K562 (cell line): ENCODE measurements around the gene ANO1. TPM values are rescaled to one million over a fixed set of nuclear protein-coding genes. Genes with fewer than 3 reads are reported as not detected.
"Not testable (repeated sequence)": the region's sequence is repeated elsewhere in the genome, so short reads cannot be mapped to it uniquely, and the experiment has no call there.

Source experiments
- ATAC-seq: fragments of 200-7000 bp; cut with Tn5 transposase; 3 replicates; pipeline ENCODE4 v1.9.1; 2020; ENCODE audit warnings: moderate library complexity
- BruUV-seq: library from RNA; stranded (reverse); fragments of 400-500 nt; replicated peaks from 2 replicates; lab custom pipeline; 2021; lab: Mats Ljungman, UMichigan
- CTCF ChIA-PET: fragments of 300-600 bp; formaldehyde crosslinking; extraction: SDS; loops from one replicate; lab custom pipeline; 2021; ENCODE audit warnings: low intra/inter-chr PET ratio; lab: Yijun Ruan, JAX
- POLR2A ChIA-PET: fragments of 300-600, 350-650 bp; sonication (Branson Sonifier 250); formaldehyde crosslinking; extraction: SDS; loops from one replicate; lab custom pipeline; 2021; ENCODE audit warnings: antibody characterized with exemption, inconsistent platforms; lab: Yijun Ruan, JAX
- DNase-seq, 4 experiments: peaks; one replicate each; pipeline versions ENCODE4 v3.0.0 to v3.0.0-alpha.2; 2011 to 2018; ENCODE audit warnings: low spot score in 3 of 4, mixed read lengths in 3 of 4; ENCODE audit errors: extremely low read depth in 1 of 4
- FAIRE-seq: peaks from 2 replicates; lab custom pipeline; 2011; peaks lifted over from hg19 to GRCh38; lab: Jason Lieb, UNC
- H2AFZ ChIP-seq: 2 replicates; pipeline ENCODE4 v1.6.0; 2011; ENCODE audit warnings: low read depth, low read length, control low read depth, inconsistent platforms
- H3K27ac ChIP-seq: fragments of 200-600 bp; 3 replicates; pipeline ENCODE4 v1.8.0; 2011; ENCODE audit warnings: low read depth, mild to moderate bottlenecking, control low read depth, inconsistent platforms, low read length, moderate library complexity, mixed read lengths; ENCODE audit errors: extremely low read depth
- H3K27me3 ChIP-seq, 2 experiments: fragments of 300-600 bp in 1 of 2; 2 replicates in 1 of 2; 3 replicates in 1 of 2; pipeline versions ENCODE4 v1.6.0 to v1.8.0; 2011; ENCODE audit warnings: inconsistent platforms in 2 of 2, low read length in 2 of 2, mild to moderate bottlenecking in 1 of 2, mixed read lengths in 1 of 2, moderate library complexity in 1 of 2; ENCODE audit not compliant: control insufficient read depth in 2 of 2, insufficient read depth in 2 of 2
- H3K36me3 ChIP-seq: fragments of 300-600 bp; 3 replicates; pipeline ENCODE4 v1.8.0; 2011; ENCODE audit warnings: mild to moderate bottlenecking, low read length, inconsistent platforms; ENCODE audit not compliant: control insufficient read depth, insufficient read depth
- H3K4me1 ChIP-seq, 2 experiments: fragments of 200-600 bp in 1 of 2; replicated peaks in 1 of 2; 2 replicates in 1 of 2; 3 replicates in 1 of 2; pipeline versions ENCODE4 v1.5.1 to v1.8.0; 2011; ENCODE audit warnings: inconsistent platforms in 2 of 2, low read length in 2 of 2, mild to moderate bottlenecking in 1 of 2, mixed read lengths in 1 of 2, moderate library complexity in 1 of 2; ENCODE audit not compliant: control insufficient read depth in 2 of 2, insufficient read depth in 2 of 2
- H3K4me2 ChIP-seq: 2 replicates; pipeline ENCODE4 v1.6.1; 2011; ENCODE audit warnings: low read length, control low read depth, inconsistent platforms, mixed read lengths; ENCODE audit not compliant: insufficient read depth
- H3K4me3 ChIP-seq: fragments of 200-600 bp; sonication (generic), shearing (Covaris generic); 2 replicates; pipeline ENCODE4 v1.5.1; 2016; ENCODE audit warnings: control low read depth, inconsistent platforms
- H3K79me2 ChIP-seq: fragments of 200-600 bp; 3 replicates; pipeline ENCODE4 v1.8.0; 2011; ENCODE audit warnings: low read length, inconsistent platforms; ENCODE audit not compliant: control insufficient read depth, insufficient read depth
- H3K9ac ChIP-seq, 2 experiments: 2 replicates each; pipeline versions ENCODE4 v1.6.0 to v1.6.1; 2011; ENCODE audit warnings: low read depth in 2 of 2, low read length in 2 of 2, control low read depth in 1 of 2, inconsistent platforms in 1 of 2, mild to moderate bottlenecking in 1 of 2, mixed read lengths in 1 of 2; ENCODE audit not compliant: insufficient read depth in 1 of 2
- H3K9me1 ChIP-seq: one replicate; pipeline ENCODE4 v1.6.0; 2011; ENCODE audit warnings: inconsistent platforms, mild to moderate bottlenecking, low read length, moderate library complexity; ENCODE audit not compliant: control insufficient read depth, insufficient read depth
- H3K9me3 ChIP-seq: replicated peaks from 2 replicates; pipeline ENCODE4 v1.5.1; 2011; ENCODE audit warnings: low read depth, low read length, inconsistent platforms; ENCODE audit not compliant: control insufficient read depth, insufficient read depth
- H4K20me1 ChIP-seq: replicated peaks from 2 replicates; pipeline ENCODE4 v1.6.1; 2011; ENCODE audit warnings: low read length, inconsistent platforms, mixed read lengths; ENCODE audit not compliant: control insufficient read depth, insufficient read depth
- BCL6 ChIP-seq: fragments of 250-450 bp; sonication (Bioruptor Pico); IDR thresholded peaks from 2 replicates; pipeline ENCODE4 v1.4.0; 2020
- HIVEP1 ChIP-seq: fragments of 250-450 bp; sonication (Bioruptor Pico); IDR thresholded peaks from 2 replicates; pipeline ENCODE4 v1.4.0; 2020; ENCODE audit warnings: mild to moderate bottlenecking
- MAFF ChIP-seq: IDR thresholded peaks from 2 replicates; pipeline ENCODE4 v1.6.1; 2012; ENCODE audit warnings: low read length, improper control_type of control experiment
- RCOR1 ChIP-seq, 2 experiments: IDR thresholded peaks; 2 replicates each; pipeline ENCODE4 v1.6.1; 2012; ENCODE audit warnings: low read depth in 2 of 2, low read length in 2 of 2, borderline replicate concordance in 1 of 2, improper control_type of control experiment in 1 of 2
- SMAD4 ChIP-seq: fragments of 250-450 bp; sonication (Bioruptor Pico); conservative IDR thresholded peaks from 2 replicates; pipeline ENCODE4 v1.8.0; 2021; ENCODE audit warnings: inconsistent platforms, mild to moderate bottlenecking, moderate library complexity
- SMARCA4 ChIP-seq: fragments of 450-650 bp; IDR thresholded peaks from 2 replicates; pipeline ENCODE4 v1.6.1; 2016
- SMARCE1 ChIP-seq: fragments of 450-650 bp; IDR thresholded peaks from 2 replicates; pipeline ENCODE4 v1.7.1; 2016; ENCODE audit warnings: mild to moderate bottlenecking
- TAF1 ChIP-seq: IDR thresholded peaks from 2 replicates; pipeline ENCODE4 v1.6.1; 2011; ENCODE audit warnings: mild to moderate bottlenecking, low read length, moderate library complexity; ENCODE audit not compliant: insufficient read depth, control insufficient read depth, severe bottlenecking; ENCODE audit errors: extremely low read depth
- ZBTB2 ChIP-seq: fragments of 450-650 bp; IDR thresholded peaks from 2 replicates; pipeline ENCODE4 v1.6.1; 2016; ENCODE audit warnings: antibody characterized with exemption
- ZNF133 ChIP-seq: fragments of 250-450 bp; sonication (Bioruptor Pico); IDR thresholded peaks from 2 replicates; pipeline ENCODE4 v1.4.0; 2020; ENCODE audit warnings: mild to moderate bottlenecking
- ZNF134 ChIP-seq: fragments of 250-450 bp; sonication (Bioruptor Pico); conservative IDR thresholded peaks from 2 replicates; pipeline ENCODE4 v1.4.0; 2020
- WGBS: fragments of 100-300 bp; shearing (Covaris generic); methylation state at CpG from one replicate; pipeline ENCODE4 v1.1.6; 2016; ENCODE audit warnings: low coverage, mixed read lengths; ENCODE audit not compliant: insufficient coverage; ENCODE audit errors: missing lambda C conversion rate; 5-methylcytosine and 5-hydroxymethylcytosine counted together
- in situ Hi-C: fragments of 300-500 bp; cut with MboI; formaldehyde crosslinking; loops from 4 replicates; pipeline ENCODE4 v1.15.0; 2018; ENCODE audit warnings: inconsistent platforms, mixed read lengths
- intact Hi-C: fragments of 100-400 bp; cut with micrococcal nuclease; formaldehyde crosslinking; loops from 2 replicates; pipeline ENCODE4 v1.14.2; 2022
- polyA plus RNA-seq, 8 experiments: library from polyadenylated mRNA; depleted of rRNA in 4 of 8; stranded (reverse) in 5 of 8; unstranded in 3 of 8; fragments of >200 nt; fragmentation: Nextera tagmentation in 2 of 8; fragmentation: Illumina TruSeq in 1 of 8; extraction: Ambion mirVana in 2 of 8; extraction: Trizol in 1 of 8; gene quantifications; 2 replicates each; pipeline versions ENCODE4 v1.2.1 to v1.2.3, GENCODE V29; 2011 to 2014; ENCODE audit warnings: inconsistent platforms in 1 of 8, missing spikeins in 1 of 8
- total RNA-seq, 7 experiments: library from RNA; depleted of rRNA in 6 of 7; stranded (reverse); fragments of >200 nt in 6 of 7; fragmentation: Illumina TruSeq in 2 of 7; extraction: Trizol in 2 of 7; gene quantifications; 2 replicates each; pipeline versions ENCODE4 v1.2.1 to v1.2.3, GENCODE V29; 2011 to 2021; ENCODE audit warnings: low replicate concordance in 1 of 7

Gene ANO1
- total and polyA plus RNA-seq, 9 of the 15 experiments (the other 6 are each of a cell fraction or from before 2014, with no cell fraction given), result not detected

GRCh38 chr11:70212227-70212811 is 134.2 kb downstream of the ANO1 start:
- DNase-seq, result no peak
- no peak for FAIRE-seq
- ATAC-seq, result no peak
- Histone ChIP-seq H4K20me1 (peaks cover 11% of the 10 kb centered on the region), H3K9ac (peak overlapping the region in 1 of 2 experiments; percentile 32; a peak in 1 of 4 replicates), H3K27ac (no peak overlapping the region), H3K9me1 (no peaks in the 10 kb centered on the region), H3K27me3 (no peaks in the 10 kb centered on the region), H3K36me3 (peaks cover 10% of the 10 kb centered on the region; the same call in 2 of the 3 replicates), H3K4me1 (peaks cover 0 to 9% of the 10 kb centered on the region in 2 experiments; a peak in 3 of 5 replicates), H3K79me2 (peaks cover 6% of the 10 kb centered on the region; the same call in 1 of the 3 replicates), H3K9me3 (no peaks in the 10 kb centered on the region), H2AFZ (0 out of 2 replicates have a peak overlapping the region, but pooled peaks have one; percentile 4), H3K4me3 (no peak overlapping the region), H3K4me2 (no peak overlapping the region)
- in situ Hi-C loops, result no loop called here
- WGBS, result 69% methylated on average over 10 of the region's 13 CpGs
- POLR2A ChIA-PET, result interaction anchor here (0.8 kb wide), 1 partner anchor 8 kb away, joined by 4 read pairs; no protein-coding TSS in a partner anchor
- CTCF ChIA-PET, result interaction anchor here (0.6 kb wide), 1 partner anchor 12 kb away, joined by 3 read pairs; no protein-coding TSS in a partner anchor
- intact Hi-C loops, result no loop called here
- TF ChIP-seq MAFF (no peak), BCL6 (CRISPR knock-in tag) (no peak), TAF1 (no peak), ZBTB2 (no peak), RCOR1 (IDR thresholded peaks at IDR 0.05; ENCODE audit: borderline replicate concordance in 1 of 2, low read depth in 2 of 2, low read length in 2 of 2) (no peak), SMAD4 (CRISPR knock-in tag) (no peak), HIVEP1 (no peak), ZNF133 (CRISPR knock-in tag) (no peak), SMARCE1 (no peak), SMARCA4 (no peak), ZNF134 (CRISPR knock-in tag) (no peak)
- no TSS peak for BruUV-seq

- H4K20me1 ChIP-seq, H3K27ac ChIP-seq, H3K4me3 ChIP-seq, H3K79me2 ChIP-seq, DNase-seq, FAIRE-seq, POLR2A ChIA-PET, H3K4me2 ChIP-seq, H3K36me3 ChIP-seq, ATAC-seq, CTCF ChIA-PET, H3K4me1 ChIP-seq, in situ Hi-C loops, H3K9me3 ChIP-seq, intact Hi-C loops, H3K9me1 ChIP-seq, BruUV-seq, H3K9ac ChIP-seq, H3K27me3 ChIP-seq: not testable (repeated sequence)
- 65% methylated on average over 5 of the region's 5 CpGs for whole genome bisulfite sequencing
- H2AFZ ChIP-seq, result peak overlapping the region; percentile 69; the same call in 1 of the 2 replicates
Observed at GRCh38 chr11:70217388-70217787, 139.3 kb downstream of the ANO1 start.
